Breast epithelium (tissue), 3 donors: ENCODE measurements around the gene ZMYM3.

Experiments used
- CTCF ChIP-seq, 3 donors: fragments of 450-650 bp; IDR thresholded peaks; one replicate each; pipeline ENCODE4 v1.5.1; 2016 to 2017; ENCODE audit warnings: antibody characterized with exemption in 3 of 3, mild to moderate bottlenecking in 3 of 3, moderate library complexity in 3 of 3
- POLR2A ChIP-seq: fragments of 450-650 bp; IDR thresholded peaks from one replicate; pipeline ENCODE4 v1.6.1; 2016; ENCODE audit warnings: antibody characterized with exemption, mild to moderate bottlenecking, moderate library complexity
- POLR2AphosphoS5 ChIP-seq, 3 donors: sonication (generic); formaldehyde crosslinking; IDR thresholded peaks; one replicate each; pipeline ENCODE4 v1.6.1; 2017; ENCODE audit warnings: antibody characterized with exemption in 3 of 3

GRCh38 chrX:71222929-71223328 is 31.0 kb downstream of the ZMYM3 start, which contains the start of gene GJB1:
- TF ChIP-seq POLR2A (no peak), CTCF (IDR thresholded peaks at IDR 0.05) (no peak), POLR2AphosphoS5 (IDR thresholded peaks at IDR 0.05) (no peak)
